Measurements from ENCODE around the gene CDHR5. TPM values are rescaled to one million over a fixed set of nuclear protein-coding genes. Genes with fewer than 3 reads are reported as not detected.

CDHR5 gene
- total and polyA plus RNA-seq, 9 of the 15 experiments (the other 6 are each of a cell fraction or from before 2014, with no cell fraction given): 0.16 TPM; not detected in 8

GRCh38 chr11:615504-616319, 9.0 kb downstream of the CDHR5 start, which contains the start of gene IRF7:
Gene IRF7, minus strand, starts transcription at chr11:615950. Its CDS starts 586 bp downstream, at chr11:615364.
- in situ Hi-C loops (cut with MboI) (no loop called here), intact Hi-C loops (cut with micrococcal nuclease) (loop anchor here (10.0 kb wide), 1 partner anchor 61 kb away; no protein-coding TSS in a partner anchor)
- Histone ChIP-seq H2AFZ (ENCODE audit: low read depth, low read length) (peak within 1 kb of the TSS; percentile 72), H3K4me1 (replicated peaks in 1 of 2; ENCODE audit: control insufficient read depth in 2 of 2, insufficient read depth in 2 of 2, low read length in 2 of 2) (peaks cover 8 to 84% of the 10 kb centered on the region in 2 experiments), H3K9me3 (replicated peaks; ENCODE audit: control insufficient read depth, insufficient read depth, low read depth, low read length) (no peaks in the 10 kb centered on the region), H3K36me3 (ENCODE audit: control insufficient read depth, insufficient read depth, low read length) (peaks cover 72% of the 10 kb centered on the region; the same call in 2 of the 3 replicates), H3K9me1 (ENCODE audit: control insufficient read depth, insufficient read depth, low read length) (peaks cover 6% of the 10 kb centered on the region), H3K79me2 (ENCODE audit: control insufficient read depth, insufficient read depth, low read length) (peaks cover 9% of the 10 kb centered on the region; the same call in 1 of the 3 replicates), H3K4me2 (ENCODE audit: insufficient read depth, low read length) (peak within 1 kb of the TSS; percentile 88), H3K4me3 (peak within 1 kb of the TSS; percentile 78), H3K27ac (ENCODE audit: extremely low read depth, low read depth, low read length) (peak within 1 kb of the TSS; percentile 84), H3K9ac (ENCODE audit: insufficient read depth in 1 of 2, low read depth in 2 of 2, low read length in 2 of 2) (peak within 1 kb of the TSS; percentile 64 to 89; a peak in 3 of 4 replicates), H3K27me3 (ENCODE audit: control insufficient read depth in 2 of 2, insufficient read depth in 2 of 2, low read length in 2 of 2) (no peaks in the 10 kb centered on the region), H4K20me1 (replicated peaks; ENCODE audit: control insufficient read depth, insufficient read depth, low read length) (peaks cover 13% of the 10 kb centered on the region)
- ChIA-PET CTCF (ENCODE audit: low intra/inter-chr PET ratio) (no interaction called here), POLR2A (interaction anchor here (0.7 kb wide), 1 partner anchor 50 kb away, joined by 4 read pairs; no protein-coding TSS in a partner anchor)
- DNase-seq (ENCODE audit: extremely low read depth in 1 of 4, low spot score in 3 of 4): peak; percentile 85 to 92 (median 86)
- FAIRE-seq: peak; percentile 93
- BruUV-seq (replicated peaks): TSS peak; percentile 81
- peak; percentile 92 for ATAC-seq
- 28% methylated on average over 54 of the region's 66 CpGs for WGBS (ENCODE audit: insufficient coverage, low coverage, missing lambda C conversion rate)
- TF ChIP-seq GABPB2 (CRISPR knock-in tag; conservative IDR thresholded peaks at IDR 0.05) (no peak), MTA3 (IDR thresholded peaks at IDR 0.05; ENCODE audit: borderline replicate concordance) (peak; percentile 93), CBX1 (IDR thresholded peaks at IDR 0.05; ENCODE audit: low read depth) (peak; percentile 34; the same call in 1 of the 2 replicates), NKRF (IDR thresholded peaks at IDR 0.05; ENCODE audit: borderline replicate concordance) (peak; percentile 57; the same call in 1 of the 2 replicates), ID3 (CRISPR knock-in tag; IDR thresholded peaks at IDR 0.05) (no peak), ID3 (tag; IDR thresholded peaks at IDR 0.05) (no peak), NRF1 (conservative IDR thresholded peaks at IDR 0.05 in 1 of 2, IDR thresholded peaks at IDR 0.05 in 1 of 2) (peak; percentile 63 to 71), HNRNPLL (IDR thresholded peaks at IDR 0.05; ENCODE audit: low read depth, low read length, poor library complexity, severe bottlenecking) (peak; percentile 58), ZNF75A (CRISPR knock-in tag; IDR thresholded peaks at IDR 0.05) (no peak), SIX5 (IDR thresholded peaks at IDR 0.05; ENCODE audit: borderline replicate concordance in 1 of 2, insufficient read depth in 1 of 2, low read depth in 1 of 2, low read length in 2 of 2) (no peak), MNT (conservative IDR thresholded peaks at IDR 0.05) (peak; percentile 53 to 69), PHB (CRISPR knock-in tag; IDR thresholded peaks at IDR 0.05) (peak; percentile 7; the same call in 1 of the 2 replicates), POLR2B (IDR thresholded peaks at IDR 0.05; ENCODE audit: low read depth, partially characterized antibody) (peak; percentile 68), TAF9B (IDR thresholded peaks at IDR 0.05; ENCODE audit: partially characterized antibody) (no peak), MBD2 (IDR thresholded peaks at IDR 0.05; ENCODE audit: borderline replicate concordance, low read depth) (0 out of 2 replicates have a peak, but pooled peaks have one; percentile 29), CTBP1 (IDR thresholded peaks at IDR 0.05; ENCODE audit: borderline replicate concordance) (peak; percentile 23), PHF20 (IDR thresholded peaks at IDR 0.05; ENCODE audit: partially characterized antibody) (no peak)
